IMR-90 (cell line): ENCODE results near the gene CPNE1. TPM values are rescaled to one million over a fixed set of nuclear protein-coding genes. Genes with fewer than 3 reads are reported as not detected.

Source experiments
- ATAC-seq: fragments of 200-7000 bp; cut with Tn5 transposase; 2 replicates; pipeline ENCODE4 v1.9.1; 2020; ENCODE audit warnings: low read depth, mild to moderate bottlenecking, moderate library complexity
- BruUV-seq: library from RNA; stranded (reverse); fragments of 400-500 nt; replicated peaks from 2 replicates; lab custom pipeline; 2021; lab: Mats Ljungman, UMichigan
- CTCF ChIA-PET: fragments of 300-600 bp; formaldehyde crosslinking; extraction: SDS; loops from one replicate; lab custom pipeline; 2021; ENCODE audit warnings: antibody characterized with exemption; lab: Yijun Ruan, JAX
- POLR2A ChIA-PET: fragments of 300-600 bp; sonication (Branson Sonifier 250); formaldehyde crosslinking; loops from one replicate; lab custom pipeline; 2022; ENCODE audit warnings: antibody characterized with exemption; ENCODE audit not compliant: unreplicated experiment; lab: Charles Lee
- DNase-seq: peaks from one replicate; pipeline ENCODE4 v3.0.0; 2013
- H2AFZ ChIP-seq: replicated peaks from 2 replicates; pipeline ENCODE3; 2013; ENCODE audit warnings: low read length, mild to moderate bottlenecking; ENCODE audit not compliant: poor library complexity
- H2AK5ac ChIP-seq: 2 replicates; pipeline ENCODE4 v1.6.1; 2013; ENCODE audit warnings: low read depth, low read length, inconsistent platforms
- H2AK9ac ChIP-seq: replicated peaks from 2 replicates; pipeline ENCODE3; 2013; ENCODE audit warnings: mild to moderate bottlenecking, low read depth, low read length, moderate library complexity; ENCODE audit not compliant: poor library complexity
- H2BK120ac ChIP-seq: 2 replicates; pipeline ENCODE4 v1.6.1; 2013; ENCODE audit warnings: low read depth, low read length, inconsistent platforms
- H2BK15ac ChIP-seq: 3 replicates; pipeline ENCODE4 v1.6.1; 2013; ENCODE audit warnings: low read depth, low read length, inconsistent platforms
- H2BK20ac ChIP-seq: 2 replicates; pipeline ENCODE4 v1.6.1; 2013; ENCODE audit warnings: low read depth, mild to moderate bottlenecking, inconsistent platforms, low read length, moderate library complexity
- H2BK5ac ChIP-seq: 2 replicates; pipeline ENCODE4 v1.6.1; 2013; ENCODE audit warnings: mild to moderate bottlenecking, low read depth, low read length, inconsistent platforms; ENCODE audit not compliant: poor library complexity, severe bottlenecking
- H3K14ac ChIP-seq: replicated peaks from 2 replicates; pipeline ENCODE4 v1.6.1; 2013; ENCODE audit warnings: low read depth, low read length, inconsistent platforms
- H3K18ac ChIP-seq: 2 replicates; pipeline ENCODE4 v1.6.1; 2013; ENCODE audit warnings: low read depth, low read length, control low read depth
- H3K23ac ChIP-seq: 2 replicates; pipeline ENCODE4 v1.6.1; 2013; ENCODE audit warnings: low read depth, low read length, inconsistent platforms
- H3K27ac ChIP-seq: 2 replicates; pipeline ENCODE4 v1.5.1; 2013; ENCODE audit warnings: mild to moderate bottlenecking, control low read depth, low read length; ENCODE audit not compliant: insufficient read depth
- H3K27me3 ChIP-seq: 2 replicates; pipeline ENCODE4 v1.6.1; 2013; ENCODE audit warnings: low read length; ENCODE audit not compliant: control insufficient read depth, insufficient read depth
- H3K36me3 ChIP-seq: 2 replicates; pipeline ENCODE4 v1.6.1; 2013; ENCODE audit warnings: low read length, mixed read lengths; ENCODE audit not compliant: control insufficient read depth, insufficient read depth
- H3K4ac ChIP-seq: 2 replicates; pipeline ENCODE4 v1.6.1; 2013; ENCODE audit warnings: low read depth, low read length, inconsistent platforms
- H3K4me1 ChIP-seq: 2 replicates; pipeline ENCODE4 v1.6.1; 2013; ENCODE audit warnings: low read length, mixed read lengths; ENCODE audit not compliant: control insufficient read depth, insufficient read depth
- H3K4me2 ChIP-seq: 2 replicates; pipeline ENCODE4 v1.6.1; 2013; ENCODE audit warnings: low read depth, mild to moderate bottlenecking, control low read depth, low read length, moderate library complexity
- H3K4me3 ChIP-seq: 2 replicates; pipeline ENCODE4 v1.5.1; 2013; ENCODE audit warnings: low read depth, mild to moderate bottlenecking, control low read depth, low read length, moderate library complexity; ENCODE audit not compliant: insufficient read depth
- H3K56ac ChIP-seq: 2 replicates; pipeline ENCODE4 v1.6.1; 2013; ENCODE audit warnings: low read length, inconsistent platforms; ENCODE audit not compliant: insufficient read depth; ENCODE audit errors: extremely low read depth
- H3K79me1 ChIP-seq, 2 experiments: 2 replicates each; pipeline ENCODE4 v1.6.1; 2013; ENCODE audit warnings: low read length in 2 of 2, inconsistent platforms in 1 of 2, low read depth in 1 of 2
- H3K9ac ChIP-seq: 2 replicates; pipeline ENCODE4 v1.6.1; 2013; ENCODE audit warnings: low read depth, low read length, control low read depth
- H3K9me1 ChIP-seq: 2 replicates; pipeline ENCODE4 v1.6.1; 2013; ENCODE audit warnings: low read length, inconsistent platforms; ENCODE audit not compliant: insufficient read depth
- H3K9me3 ChIP-seq: 2 replicates; pipeline ENCODE4 v1.6.1; 2013; ENCODE audit warnings: low read length; ENCODE audit not compliant: control insufficient read depth, insufficient read depth
- H4K20me1 ChIP-seq: 2 replicates; pipeline ENCODE4 v1.6.1; 2013; ENCODE audit warnings: low read length, inconsistent platforms; ENCODE audit not compliant: insufficient read depth
- H4K5ac ChIP-seq: 2 replicates; pipeline ENCODE4 v1.6.1; 2013; ENCODE audit warnings: mild to moderate bottlenecking, low read depth, low read length, control low read depth
- H4K8ac ChIP-seq, 2 experiments: 2 replicates each; pipeline ENCODE4 v1.6.1; 2013; ENCODE audit warnings: low read depth in 2 of 2, low read length in 2 of 2, control low read depth in 1 of 2, inconsistent platforms in 1 of 2
- H4K91ac ChIP-seq: 2 replicates; pipeline ENCODE4 v1.6.1; 2013; ENCODE audit warnings: low read depth, low read length, inconsistent platforms; ENCODE audit not compliant: insufficient read depth
- MAFK ChIP-seq: IDR thresholded peaks from 2 replicates; pipeline ENCODE4 v1.6.1; 2012; ENCODE audit warnings: low read depth, low read length, improper control_type of control experiment
- NFE2L2 ChIP-seq: fragments of 150-350 bp; IDR thresholded peaks from 2 replicates; pipeline ENCODE4 v1.6.1; 2016; ENCODE audit warnings: low read depth, mild to moderate bottlenecking, low read length
- SMC3 ChIP-seq: fragments of 150-350 bp; IDR thresholded peaks from 2 replicates; pipeline ENCODE4 v1.6.1; 2016; ENCODE audit warnings: low read depth, mild to moderate bottlenecking, antibody characterized with exemption, low read length, moderate library complexity
- WGBS, 2 experiments: methylation state at CpG; one replicate each; pipeline versions ENCODE4 v1.1.5 to v1.1.7; 2013; ENCODE audit warnings: missing lambda C conversion rate in 2 of 2; ENCODE audit not compliant: insufficient read length in 1 of 2; ENCODE audit errors: extremely low coverage in 2 of 2; 5-methylcytosine and 5-hydroxymethylcytosine counted together
- dilution Hi-C: fragments of 300-500 bp; cut with HindIII; formaldehyde crosslinking; loops from one replicate; pipeline ENCODE4 v1.14.3; 2018; ENCODE audit warnings: low sequenced_read_pairs; ENCODE audit not compliant: unreplicated experiment
- in situ Hi-C: fragments of 300-500 bp; cut with MboI; formaldehyde crosslinking; loops from 3 replicates; pipeline ENCODE4 v1.14.3; 2019; ENCODE audit warnings: low sequenced_read_pairs, inconsistent platforms, mixed read lengths
- intact Hi-C: fragments of 100-400 bp; cut with micrococcal nuclease; formaldehyde crosslinking; loops from 2 replicates; pipeline ENCODE4 v1.10.0; 2022
- polyA plus RNA-seq, 3 experiments: library from polyadenylated mRNA; depleted of rRNA; stranded (reverse); fragments of >200 nt; gene quantifications; 2 replicates each; pipeline ENCODE4 v1.2.3, GENCODE V29; 2012; ENCODE audit warnings: low replicate concordance in 1 of 3
- total RNA-seq: library from RNA; depleted of rRNA; stranded (reverse); fragments of >200 nt; gene quantifications from 2 replicates; pipeline ENCODE4 v1.2.3, GENCODE V29; 2012

The CPNE1 gene
- total and polyA plus RNA-seq, 2 of the 4 experiments (the other 2 are of a cell fraction): 163 to 165 TPM

DNA sequence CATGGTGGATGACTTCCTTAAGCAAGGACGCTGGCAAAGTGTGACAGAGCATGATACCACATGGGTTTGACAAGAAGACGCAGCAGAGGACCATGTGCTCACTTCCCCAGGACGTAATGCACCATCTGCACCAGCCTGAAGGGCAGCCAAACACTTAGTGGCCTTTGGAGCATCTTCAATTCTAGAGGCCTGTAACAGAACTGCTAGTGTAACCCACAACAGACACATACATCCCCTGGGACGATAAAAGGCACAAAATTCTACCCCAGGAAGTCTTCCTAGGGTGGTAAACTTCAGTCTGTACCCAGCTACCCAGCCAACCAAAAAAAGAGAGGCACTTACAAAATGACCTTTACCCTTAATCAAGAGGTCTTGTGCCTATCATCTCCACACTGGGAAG, 9.2 kb upstream of the CPNE1 start:
- Histone ChIP-seq H3K27me3 (no peaks in the 10 kb centered on the region), H3K9ac (no peak overlapping the region), H2BK15ac (no peak overlapping the region), H3K4ac (no peak overlapping the region), H3K4me3 (no peak overlapping the region), H3K36me3 (peaks cover 47% of the 10 kb centered on the region), H3K27ac (no peak overlapping the region), H3K56ac (no peak overlapping the region), H4K20me1 (no peaks in the 10 kb centered on the region), H3K4me1 (no peaks in the 10 kb centered on the region), H3K14ac (no peak overlapping the region), H3K79me1 (no peaks in the 10 kb centered on the region; a peak in 1 of 4 replicates), H3K9me3 (no peaks in the 10 kb centered on the region), H2AK9ac (peak overlapping the region; percentile 20), H2AK5ac (no peak overlapping the region), H2BK120ac (no peak overlapping the region), H4K8ac (no peak overlapping the region), H2BK5ac (no peak overlapping the region), H2BK20ac (no peak overlapping the region), H3K9me1 (peaks cover 8% of the 10 kb centered on the region; the same call in 1 of the 2 replicates), H2AFZ (no peak overlapping the region), H4K5ac (no peak overlapping the region), H3K4me2 (no peak overlapping the region), H3K18ac (no peak overlapping the region), H3K23ac (no peak overlapping the region), H4K91ac (no peak overlapping the region)
- BruUV-seq: no TSS peak
- WGBS, 2 experiments: 94% methylated on average over 2 of the region's 4 CpGs; no CpG with 5 or more reads in 1 of the 2 experiments
- ChIA-PET POLR2A (interaction anchor here (0.6 kb wide), 1 partner anchor 376 kb away, joined by 3 read pairs; no protein-coding TSS in a partner anchor), CTCF (no interaction called here)
- in situ Hi-C loops: no loop called here
- dilution Hi-C loops: no loop called here
- DNase-seq: no peak
- no peak for TF ChIP-seq SMC3
- TF ChIP-seq MAFK: no peak
- TF ChIP-seq NFE2L2: no peak
- ATAC-seq: no peak
- intact Hi-C loops: no loop called here
